Loucy (cell line): Measurements from ENCODE around the gene RANBP6.

Experiments used
- H2AFZ ChIP-seq: fragments of 200-600 bp; sonication (generic); 2 replicates; pipeline ENCODE4 v1.6.0; 2016; ENCODE audit warnings: antibody characterized with exemption, mild to moderate bottlenecking, low read length, moderate library complexity
- H3F3A ChIP-seq: fragments of 200-600 bp; 2 replicates; pipeline ENCODE4 v1.6.0; 2016; ENCODE audit warnings: antibody characterized with exemption, low read depth, mild to moderate bottlenecking
- H3K27me3 ChIP-seq: fragments of 200-600 bp; sonication (generic); 2 replicates; pipeline ENCODE4 v1.6.1; 2014; ENCODE audit warnings: low read length, mild to moderate bottlenecking; ENCODE audit not compliant: insufficient read depth, poor library complexity, severe bottlenecking
- H3K36me3 ChIP-seq: fragments of 200-600 bp; sonication (generic); 2 replicates; pipeline ENCODE4 v1.6.1; 2016; ENCODE audit warnings: low read length; ENCODE audit not compliant: insufficient read depth
- H3K4me1 ChIP-seq: fragments of 200-600 bp; sonication (generic); 2 replicates; pipeline ENCODE4 v1.5.1; 2014; ENCODE audit warnings: low read length, mild to moderate bottlenecking; ENCODE audit not compliant: insufficient read depth, poor library complexity, severe bottlenecking
- H3K4me2 ChIP-seq: fragments of 200-600 bp; sonication (generic); 2 replicates; pipeline ENCODE4 v1.6.0; 2014; ENCODE audit warnings: antibody characterized with exemption, low read length, low read depth, mild to moderate bottlenecking; ENCODE audit not compliant: poor library complexity, severe bottlenecking
- H3K4me3 ChIP-seq: fragments of 200-600 bp; sonication (generic); 2 replicates; pipeline ENCODE4 v1.5.1; 2014; ENCODE audit warnings: low read length, mild to moderate bottlenecking, mixed read lengths; ENCODE audit not compliant: poor library complexity, severe bottlenecking
- H3K79me2 ChIP-seq: fragments of 200-600 bp; sonication (generic); 2 replicates; pipeline ENCODE4 v1.6.1; 2014; ENCODE audit warnings: low read length; ENCODE audit not compliant: insufficient read depth
- H3K9ac ChIP-seq: fragments of 200-600 bp; sonication (generic); 2 replicates; pipeline ENCODE4 v1.6.0; 2014; ENCODE audit warnings: mild to moderate bottlenecking, low read depth, low read length, moderate library complexity; ENCODE audit not compliant: poor library complexity, severe bottlenecking
- H3K9me2 ChIP-seq: fragments of 200-600 bp; sonication (generic); replicated peaks from 2 replicates; pipeline ENCODE4 v1.6.1; 2016; ENCODE audit warnings: low read depth, low read length, mixed read lengths
- H3K9me3 ChIP-seq: fragments of 200-600 bp; sonication (generic); 2 replicates; pipeline ENCODE4 v1.6.1; 2014; ENCODE audit warnings: mild to moderate bottlenecking, antibody characterized with exemption, low read length, low read depth; ENCODE audit not compliant: insufficient read depth
- H4K20me1 ChIP-seq: fragments of 200-600 bp; sonication (generic); 2 replicates; pipeline ENCODE4 v1.6.0; 2014; ENCODE audit warnings: antibody characterized with exemption, low read length, mild to moderate bottlenecking; ENCODE audit not compliant: insufficient read depth, poor library complexity, severe bottlenecking
- EZH2phosphoT487 ChIP-seq: fragments of 200-600 bp; IDR thresholded peaks from 2 replicates; pipeline ENCODE4 v1.6.1; 2018; ENCODE audit warnings: antibody characterized with exemption, mild to moderate bottlenecking, moderate library complexity, borderline replicate concordance
- TF ChIP-seq, protein P1 (sequence below): fragments of 200-600 bp; sonication (generic); conservative IDR thresholded peaks from 2 replicates; pipeline ENCODE4 v1.5.1; 2014; ENCODE audit warnings: mild to moderate bottlenecking, antibody characterized with exemption, low read length

Gene RANBP6

DNA sequence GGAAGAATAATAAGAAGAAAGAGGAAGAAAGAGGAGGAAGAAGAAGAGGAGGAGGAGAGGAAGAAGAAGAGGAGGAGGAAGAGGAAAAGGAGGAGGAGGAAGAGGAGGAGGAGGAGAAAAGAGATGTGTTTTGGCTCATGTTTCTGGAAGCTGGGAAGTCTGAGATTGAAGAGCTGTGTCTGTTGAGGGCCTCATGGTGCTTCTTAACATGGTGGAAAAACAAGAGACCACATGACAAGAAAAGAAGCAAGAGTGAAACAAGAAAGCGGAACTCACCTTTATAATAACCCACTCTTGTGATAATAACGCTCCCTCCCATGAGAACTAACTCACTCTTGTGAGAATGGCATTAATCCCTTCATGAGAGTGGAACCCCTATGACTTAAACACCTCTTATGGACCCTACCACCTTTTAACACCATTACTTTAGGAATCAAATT is 36.1 kb upstream of the RANBP6 start:
- H3K4me3 ChIP-seq = no peak overlapping the region
- H3K79me2 ChIP-seq = no peaks in the 10 kb centered on the region
- no peaks in the 10 kb centered on the region for H3F3A ChIP-seq
- H3K36me3 ChIP-seq = no peaks in the 10 kb centered on the region
- H4K20me1 ChIP-seq = no peaks in the 10 kb centered on the region
- H3K9me2 ChIP-seq = no peaks in the 10 kb centered on the region
- H2AFZ ChIP-seq = peak overlapping the region; percentile 22; the same call in 1 of the 2 replicates
- TF ChIP-seq, protein P1, sequence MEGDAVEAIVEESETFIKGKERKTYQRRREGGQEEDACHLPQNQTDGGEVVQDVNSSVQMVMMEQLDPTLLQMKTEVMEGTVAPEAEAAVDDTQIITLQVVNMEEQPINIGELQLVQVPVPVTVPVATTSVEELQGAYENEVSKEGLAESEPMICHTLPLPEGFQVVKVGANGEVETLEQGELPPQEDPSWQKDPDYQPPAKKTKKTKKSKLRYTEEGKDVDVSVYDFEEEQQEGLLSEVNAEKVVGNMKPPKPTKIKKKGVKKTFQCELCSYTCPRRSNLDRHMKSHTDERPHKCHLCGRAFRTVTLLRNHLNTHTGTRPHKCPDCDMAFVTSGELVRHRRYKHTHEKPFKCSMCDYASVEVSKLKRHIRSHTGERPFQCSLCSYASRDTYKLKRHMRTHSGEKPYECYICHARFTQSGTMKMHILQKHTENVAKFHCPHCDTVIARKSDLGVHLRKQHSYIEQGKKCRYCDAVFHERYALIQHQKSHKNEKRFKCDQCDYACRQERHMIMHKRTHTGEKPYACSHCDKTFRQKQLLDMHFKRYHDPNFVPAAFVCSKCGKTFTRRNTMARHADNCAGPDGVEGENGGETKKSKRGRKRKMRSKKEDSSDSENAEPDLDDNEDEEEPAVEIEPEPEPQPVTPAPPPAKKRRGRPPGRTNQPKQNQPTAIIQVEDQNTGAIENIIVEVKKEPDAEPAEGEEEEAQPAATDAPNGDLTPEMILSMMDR = no peak
- H3K4me2 ChIP-seq = no peak overlapping the region
- no peaks in the 10 kb centered on the region for H3K27me3 ChIP-seq
- no peaks in the 10 kb centered on the region for H3K9me3 ChIP-seq
- H3K4me1 ChIP-seq = peaks cover 5% of the 10 kb centered on the region
- no peak overlapping the region for H3K9ac ChIP-seq

DNA sequence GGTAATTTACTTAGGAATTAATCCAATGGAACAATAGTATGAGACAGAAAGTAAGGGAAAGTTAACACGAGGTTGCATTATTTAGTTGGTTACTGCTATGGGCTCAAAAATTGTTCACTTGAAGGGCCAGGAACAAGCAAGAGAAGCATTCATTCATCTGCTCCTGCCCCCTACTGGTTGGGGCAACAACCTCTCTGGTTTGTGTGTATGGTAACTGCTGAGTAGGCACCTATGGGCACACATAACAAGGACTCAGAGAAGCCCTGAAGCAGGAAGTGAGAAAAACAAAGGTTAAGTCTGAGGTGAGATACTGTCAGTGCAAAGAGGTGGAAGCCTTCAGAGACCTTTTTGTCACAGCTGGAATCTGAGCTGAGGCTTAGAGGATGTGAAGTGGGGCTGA is 34.4 kb upstream of the RANBP6 start:
- no peak overlapping the region for H3K4me2 ChIP-seq
- no peak overlapping the region for H3K9ac ChIP-seq
- no peaks in the 10 kb centered on the region for H3K9me2 ChIP-seq
- H4K20me1 ChIP-seq = no peaks in the 10 kb centered on the region
- peaks cover 2% of the 10 kb centered on the region for H3K4me1 ChIP-seq
- H3F3A ChIP-seq = no peaks in the 10 kb centered on the region
- H3K79me2 ChIP-seq = no peaks in the 10 kb centered on the region
- H3K4me3 ChIP-seq = no peak overlapping the region
- TF ChIP-seq EZH2phosphoT487 = no peak
- TF ChIP-seq, protein P1 = peak; percentile 76
- no peaks in the 10 kb centered on the region for H3K27me3 ChIP-seq
- no peaks in the 10 kb centered on the region for H3K9me3 ChIP-seq
- H2AFZ ChIP-seq = peak overlapping the region; percentile 18
- H3K36me3 ChIP-seq = no peaks in the 10 kb centered on the region

DNA sequence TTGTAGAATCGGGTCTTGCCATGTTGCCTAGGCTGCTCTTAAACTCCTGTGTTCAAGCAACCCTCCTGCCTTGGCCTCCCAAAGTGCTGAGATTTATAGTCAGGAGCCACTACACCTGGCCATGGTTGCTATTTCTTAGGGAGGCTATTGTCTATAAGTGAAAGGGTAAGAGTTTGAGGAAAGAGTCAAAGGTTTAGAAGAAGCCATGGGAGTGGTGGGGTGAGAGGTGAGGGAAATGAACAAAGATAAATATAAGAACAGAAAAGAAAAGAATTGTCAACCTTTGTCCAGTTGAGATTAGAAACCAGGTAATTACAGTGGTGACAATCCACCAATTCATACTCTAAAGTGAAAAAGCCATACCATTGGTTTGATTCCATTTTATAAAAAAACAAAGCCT is 32.6 kb upstream of the RANBP6 start:
- Histone ChIP-seq H3K27me3 (no peaks in the 10 kb centered on the region), H3K9me3 (no peaks in the 10 kb centered on the region), H2AFZ (no peak overlapping the region), H4K20me1 (no peaks in the 10 kb centered on the region), H3K79me2 (no peaks in the 10 kb centered on the region), H3K4me1 (no peaks in the 10 kb centered on the region), H3K4me2 (no peak overlapping the region), H3K36me3 (no peaks in the 10 kb centered on the region), H3K9me2 (no peaks in the 10 kb centered on the region), H3F3A (no peaks in the 10 kb centered on the region), H3K9ac (no peak overlapping the region), H3K4me3 (no peak overlapping the region)
- no peak for TF ChIP-seq EZH2phosphoT487
- TF ChIP-seq, protein P1 = no peak
